Fibroblast of skin of scalp (primary cell): ENCODE measurements around the gene SRRM3.
A peak's percentile ranks its signal among the peaks of the same experiment; 100 is the strongest.
"Not testable (repeated sequence)": the region's sequence is repeated elsewhere in the genome, so short reads cannot be mapped to it uniquely, and the experiment has no call there.

ENCODE experiments used
- DNase-seq: peaks from one replicate; pipeline ENCODE4 v3.0.0-alpha.2; 2013

The SRRM3 gene

DNA sequence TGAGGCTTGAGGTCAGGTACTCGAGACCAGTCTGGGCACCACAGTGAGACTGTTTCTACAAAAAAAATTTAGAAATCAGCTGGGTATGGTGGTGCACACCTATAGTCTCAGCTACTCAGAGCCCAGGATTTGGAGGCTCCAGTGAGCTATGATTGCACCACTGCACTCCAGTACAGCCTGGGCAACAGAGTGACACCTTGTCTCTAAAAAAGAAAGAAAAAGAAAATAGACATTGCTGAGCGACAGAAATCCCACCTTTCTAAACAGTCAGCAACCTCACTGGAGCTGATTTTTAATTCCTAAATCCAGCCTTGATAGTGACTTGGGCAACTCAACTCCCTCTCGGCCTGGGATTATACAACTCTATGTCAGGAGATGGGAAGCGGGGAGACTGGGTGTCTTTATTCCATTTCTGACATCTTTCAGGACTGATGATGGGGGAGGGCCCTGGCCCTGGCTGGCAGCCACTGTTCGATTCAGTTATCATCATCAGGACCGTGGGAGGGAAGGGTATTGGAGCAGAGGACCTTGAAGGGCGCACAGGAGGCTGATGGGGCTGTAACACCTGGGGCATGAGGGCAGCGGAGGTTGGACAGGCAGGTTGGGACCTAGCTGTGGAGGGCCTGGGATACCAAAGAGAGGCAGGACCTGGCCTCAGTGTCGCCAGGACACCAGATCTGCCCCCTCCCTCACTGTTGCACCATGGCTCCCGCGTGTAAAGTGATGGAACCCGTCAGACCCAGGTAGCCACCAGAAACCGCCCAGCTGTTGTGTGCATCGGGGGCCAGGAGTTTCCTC, 115.5 kb downstream of the SRRM3 start:
- DNase-seq: no peak

DNA sequence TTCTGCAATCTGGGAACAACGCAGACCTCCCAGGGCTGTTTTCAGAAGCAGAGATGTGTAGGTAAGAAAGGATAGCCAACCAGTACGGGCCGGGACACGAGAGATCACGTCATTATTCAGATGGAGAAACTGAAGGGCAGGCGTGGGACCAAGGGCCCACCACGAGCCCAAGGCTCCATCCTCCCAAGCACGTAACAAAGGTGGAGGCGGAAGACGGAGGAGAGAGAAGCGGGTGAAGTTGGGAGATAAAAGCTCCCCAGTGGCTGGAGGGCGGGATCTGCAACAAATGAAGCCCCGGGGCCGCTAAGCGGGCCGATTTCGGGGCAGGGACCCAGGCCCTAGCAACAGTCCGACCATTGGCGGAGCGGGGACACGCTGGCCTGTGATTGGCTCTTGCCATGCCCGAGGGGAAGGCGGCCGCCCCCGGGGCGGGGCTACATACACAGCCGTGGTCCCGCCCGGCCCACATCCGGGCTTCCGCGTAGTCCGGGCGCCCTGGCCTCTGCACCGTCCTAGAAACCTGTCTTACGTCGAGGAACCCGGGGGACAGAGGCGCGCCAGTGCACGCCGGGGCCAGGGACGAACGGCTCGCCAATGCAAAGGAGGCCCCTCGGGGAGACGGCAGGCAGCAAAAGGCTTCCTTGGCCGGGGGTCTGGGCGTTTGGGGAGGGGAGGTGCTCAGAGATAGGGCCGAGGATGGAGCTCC, 116.2 kb downstream of the SRRM3 start:
- DNase-seq: peak; percentile 96

DNA sequence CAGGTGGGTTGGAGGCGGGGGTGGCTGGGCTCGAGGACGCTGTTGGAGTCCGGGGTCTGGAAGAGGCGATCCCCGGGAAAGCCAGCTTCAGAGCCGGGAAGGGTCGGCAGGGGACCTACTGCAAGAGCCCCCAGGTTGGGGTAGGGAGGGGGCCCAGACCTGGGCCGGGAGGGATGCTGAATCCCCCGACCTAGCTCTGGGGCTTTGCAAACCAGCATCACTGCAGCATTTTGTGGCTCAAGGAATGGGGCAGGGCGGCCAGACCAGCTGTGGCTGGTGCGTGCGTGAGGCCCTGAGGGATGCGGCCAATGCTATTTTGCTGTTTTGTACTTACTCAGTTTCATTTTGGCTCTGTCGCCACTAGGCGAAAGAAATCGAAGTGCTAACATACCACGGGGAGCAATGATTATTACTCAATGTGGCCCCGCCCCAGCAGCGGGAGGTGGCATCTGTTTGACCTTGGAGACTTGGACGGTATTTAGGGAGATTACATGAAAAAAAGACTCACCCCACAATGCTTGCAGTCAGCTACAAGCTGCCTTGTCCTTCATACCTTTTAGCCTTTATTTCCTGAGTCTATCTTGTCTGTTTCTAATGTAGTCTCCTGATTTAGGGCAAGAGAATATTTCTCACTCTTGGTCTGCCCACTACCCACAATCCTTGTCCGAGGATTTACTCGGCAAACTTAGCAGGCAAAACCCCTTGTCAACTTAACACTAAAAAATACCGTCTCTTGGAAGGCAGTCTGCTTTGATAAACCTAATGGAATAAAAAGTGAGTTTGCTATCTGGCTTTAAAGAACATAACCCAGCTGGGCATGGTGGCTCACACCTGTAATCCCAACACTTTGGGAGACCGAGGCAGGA, 117.0 kb downstream of the SRRM3 start:
- DNase-seq: peak; percentile 87

DNA sequence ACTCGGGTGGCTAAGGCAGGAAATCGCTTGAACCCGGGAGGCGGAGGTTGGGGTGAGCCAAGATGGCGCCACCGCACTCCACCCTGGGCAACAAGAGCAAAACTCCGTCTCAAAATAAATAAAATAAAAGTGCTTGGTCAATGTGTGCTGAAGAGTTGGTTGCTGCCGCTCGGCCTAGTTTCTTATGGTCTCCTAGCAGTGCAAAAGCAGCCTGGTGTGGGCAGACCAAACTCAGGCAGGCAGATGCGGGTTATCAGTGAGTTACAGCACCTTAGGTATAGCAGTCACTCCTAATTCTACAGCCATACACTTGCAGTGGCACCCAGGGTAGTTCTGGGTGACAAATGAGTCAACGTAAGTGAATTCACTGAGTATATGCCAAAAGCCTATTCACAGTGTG, 123.4 kb downstream of the SRRM3 start:
- no peak for DNase-seq

DNA sequence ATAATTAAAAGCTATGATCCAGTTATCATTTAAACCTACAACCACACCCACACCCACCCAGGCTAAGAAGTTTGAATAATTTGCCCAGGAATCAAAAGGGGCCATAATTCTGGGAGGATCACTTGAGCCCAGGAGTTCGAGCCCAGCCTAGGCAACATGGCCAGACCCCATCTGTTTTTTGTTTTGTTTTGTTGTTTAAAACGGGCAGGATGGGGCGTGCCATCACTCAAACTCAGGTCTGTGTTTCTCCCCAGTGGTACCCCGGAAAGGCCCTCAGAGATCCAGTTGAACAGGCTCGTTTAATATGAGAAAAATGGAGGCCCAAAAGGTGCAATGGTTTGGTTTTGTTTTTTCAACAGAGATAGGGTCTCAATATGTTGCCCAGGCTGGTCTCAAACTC, 124.1 kb downstream of the SRRM3 start:
- DNase-seq: no peak

DNA sequence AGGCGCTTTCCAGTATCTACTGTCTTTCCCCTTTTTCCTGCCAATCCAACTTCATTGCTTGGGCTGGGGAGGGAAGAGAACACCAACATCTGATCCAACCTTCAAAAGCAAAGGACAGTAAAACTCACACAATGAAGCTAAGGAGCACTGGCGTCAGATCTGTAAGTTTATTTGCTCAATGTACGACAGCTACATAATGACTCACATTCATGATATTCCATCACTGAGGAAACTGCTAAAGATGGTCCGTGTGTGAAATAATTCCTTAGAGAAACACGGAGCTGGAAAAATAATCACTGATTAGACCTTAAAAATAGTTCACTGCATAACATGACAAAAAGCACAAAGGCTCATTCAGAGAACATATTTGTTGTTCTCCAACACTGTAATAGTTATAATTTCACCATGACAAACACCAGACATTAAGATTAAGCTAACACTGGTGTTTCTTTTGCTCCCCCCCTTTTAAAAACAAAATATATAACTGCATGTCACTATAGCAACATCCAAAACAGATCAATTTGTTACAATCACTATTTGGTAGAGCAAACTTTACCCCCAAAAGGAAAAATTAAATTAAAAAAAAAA, 125.0 kb downstream of the SRRM3 start:
- peak; percentile 38 for DNase-seq

DNA sequence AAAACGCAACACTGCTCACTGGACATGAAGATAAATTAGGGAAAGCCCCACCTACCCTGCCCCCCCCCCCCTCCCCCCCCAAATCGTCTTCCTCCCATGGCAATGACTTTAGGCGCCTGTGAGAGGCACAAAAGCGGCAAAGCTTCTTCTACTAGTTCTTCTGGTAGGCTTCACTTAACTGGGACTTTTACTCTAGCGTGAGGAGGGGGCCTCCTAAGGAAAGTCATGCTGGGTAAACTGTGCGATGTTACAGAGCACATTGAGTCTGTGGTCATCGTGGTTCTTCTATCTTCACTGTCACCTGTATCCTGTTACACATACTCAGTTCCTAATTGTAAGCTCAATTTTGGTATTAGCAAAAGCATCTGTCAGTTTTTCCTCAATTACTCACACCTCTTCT, 125.9 kb downstream of the SRRM3 start:
- DNase-seq: no peak

DNA sequence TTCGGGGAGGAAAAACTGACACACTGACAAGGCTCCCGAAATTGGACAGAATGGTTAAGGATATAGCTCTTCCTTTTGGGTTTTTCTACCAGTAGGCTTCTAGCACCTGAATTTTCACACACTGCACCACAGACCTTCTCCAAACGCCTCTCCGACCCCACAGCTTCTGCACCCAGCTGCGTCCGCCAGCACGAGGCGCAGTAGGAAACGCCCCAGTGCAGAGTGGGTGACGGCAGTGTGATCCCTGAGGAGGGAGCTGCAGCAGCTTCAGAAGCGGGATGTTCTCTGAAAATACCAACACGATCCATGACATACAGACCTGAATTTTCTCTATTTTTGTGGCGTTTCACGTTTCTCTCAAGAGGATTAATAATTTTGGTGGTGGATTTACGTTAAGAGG, 126.7 kb downstream of the SRRM3 start:
- no peak for DNase-seq

DNA sequence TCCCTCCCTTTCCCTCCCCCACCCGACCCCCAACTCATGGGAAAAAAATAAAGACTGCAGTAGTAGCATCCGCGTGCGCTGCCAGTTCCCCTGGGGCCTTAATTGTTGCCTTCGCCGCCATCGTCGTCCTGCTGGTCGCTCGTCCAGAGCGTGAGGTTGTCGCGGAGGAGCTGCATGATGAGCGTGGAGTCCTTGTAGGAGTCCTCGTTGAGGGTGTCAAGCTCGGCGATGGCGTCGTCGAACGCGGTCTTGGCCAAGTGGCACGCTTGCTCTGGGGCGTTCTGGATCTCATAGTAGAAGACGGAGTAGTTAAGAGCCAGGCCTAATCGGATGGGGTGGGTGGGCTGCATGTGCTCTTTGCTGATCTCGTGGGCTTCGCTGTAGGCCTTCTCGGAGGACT, 127.8 kb downstream of the SRRM3 start:
- DNase-seq: no peak

DNA sequence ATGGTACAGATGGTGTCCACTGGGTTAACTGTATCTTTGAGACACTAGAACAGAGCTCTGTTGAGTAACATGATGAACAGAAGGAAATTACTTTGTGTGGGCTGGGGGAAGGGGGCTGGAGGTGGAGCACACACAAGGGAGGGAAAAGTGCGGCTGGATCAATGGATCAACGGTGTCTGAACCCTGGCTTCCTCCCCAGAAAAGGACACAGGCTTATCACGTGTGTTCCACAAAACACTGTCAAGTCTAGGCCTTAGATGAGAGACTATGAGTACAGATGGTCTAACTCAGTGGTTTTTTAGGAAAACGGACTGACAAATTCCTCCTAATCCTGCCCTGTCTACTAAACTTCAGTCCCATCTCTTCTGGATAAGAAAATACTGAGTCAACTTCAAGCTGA, 128.6 kb downstream of the SRRM3 start:
- no peak for DNase-seq

DNA sequence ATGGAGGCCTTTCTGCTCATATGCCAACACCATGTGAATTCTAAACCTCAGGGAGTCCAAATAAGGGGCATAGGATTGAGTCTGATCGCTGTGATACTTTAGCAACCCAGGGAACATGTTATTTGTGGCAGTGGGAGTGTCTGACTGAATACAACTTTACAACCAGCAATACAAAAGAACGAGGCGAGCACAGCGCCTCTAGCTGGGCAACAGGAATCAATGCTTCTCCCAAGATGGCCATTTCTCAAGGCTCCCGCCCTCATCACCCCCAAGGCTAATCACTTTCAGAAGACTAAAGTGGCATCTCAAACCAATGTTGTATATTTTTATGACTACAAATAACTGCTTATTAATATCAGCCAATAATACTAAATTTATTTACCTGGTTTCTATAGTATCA, 129.0 kb downstream of the SRRM3 start:
- no peak for DNase-seq

DNA sequence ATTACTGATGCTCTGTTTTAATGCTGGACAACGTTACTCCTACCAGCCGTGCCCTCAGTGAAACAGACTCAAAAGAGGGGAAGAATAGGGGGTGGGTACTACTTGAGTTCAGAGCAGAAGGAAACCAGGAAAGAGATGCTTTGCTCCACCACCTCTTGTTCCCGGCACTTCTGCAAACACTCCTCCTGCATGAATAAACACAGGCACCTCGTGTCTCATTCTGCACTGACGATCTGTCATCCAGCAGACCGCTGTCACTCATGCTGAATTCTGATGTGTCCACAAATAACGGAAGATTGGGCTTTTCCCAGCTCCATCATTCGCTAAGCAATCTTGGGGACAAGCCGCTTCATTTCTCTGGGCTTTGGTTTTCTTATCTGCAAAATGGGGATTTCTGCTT, 130.4 kb downstream of the SRRM3 start:
- no peak for DNase-seq

DNA sequence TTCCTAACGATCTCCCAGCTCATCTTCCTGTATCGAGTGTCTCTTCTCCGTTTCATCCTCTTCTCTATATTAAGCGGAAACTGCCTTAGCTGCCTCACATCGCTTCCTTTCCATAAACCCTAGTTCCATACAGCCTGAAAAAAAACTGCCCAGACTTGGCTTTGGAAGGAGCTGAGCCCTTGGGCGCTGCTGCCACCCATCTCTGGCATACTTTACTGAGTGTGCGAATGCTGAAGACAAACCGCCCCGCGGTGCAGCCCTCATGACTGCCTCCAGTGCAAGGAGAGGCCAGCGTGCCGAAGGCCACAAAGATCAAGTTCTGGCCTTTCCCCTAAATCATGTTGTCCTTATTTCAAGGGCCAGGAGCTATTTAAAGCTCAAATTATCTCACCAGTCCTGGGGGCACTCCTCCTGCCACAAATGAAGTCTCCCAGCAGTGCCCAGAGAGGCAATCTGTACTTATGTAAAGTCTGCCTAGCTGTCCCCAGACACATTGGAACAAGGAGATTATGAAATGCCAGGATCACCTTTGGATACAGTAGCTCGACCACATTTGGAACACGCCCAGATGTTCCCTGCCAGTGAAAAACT, 131.9 kb downstream of the SRRM3 start:
- no peak for DNase-seq

DNA sequence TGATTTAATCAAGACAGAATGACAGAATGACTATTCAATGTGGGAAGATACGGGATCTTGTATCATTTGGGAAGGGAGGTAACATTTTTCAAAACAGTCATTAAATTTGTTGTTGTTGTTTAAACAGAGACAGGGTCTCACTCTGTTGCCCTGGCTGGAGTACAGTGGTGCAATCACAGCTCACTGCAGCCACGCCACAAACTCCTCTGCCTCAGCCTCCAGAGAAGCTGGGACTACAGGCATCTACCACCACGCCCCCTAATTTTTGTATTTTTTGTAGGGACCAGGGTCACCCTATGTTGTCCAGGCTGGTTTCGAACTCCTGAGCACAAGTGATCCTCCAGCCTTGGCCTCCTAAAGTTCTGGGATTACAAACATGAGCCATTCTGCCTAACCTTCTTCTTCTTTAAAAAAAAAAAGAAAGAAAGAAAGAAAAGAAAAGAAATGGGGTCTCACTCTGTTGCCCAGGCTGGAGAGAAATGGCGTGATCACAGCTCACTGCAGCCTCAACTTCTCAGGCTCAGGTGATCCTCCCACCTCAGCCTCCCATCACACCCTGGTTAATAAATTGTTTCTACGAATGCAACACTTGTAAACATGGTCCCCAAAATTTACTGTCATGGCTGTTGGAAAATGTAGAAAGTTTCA, 132.7 kb downstream of the SRRM3 start:
- DNase-seq: no peak

DNA sequence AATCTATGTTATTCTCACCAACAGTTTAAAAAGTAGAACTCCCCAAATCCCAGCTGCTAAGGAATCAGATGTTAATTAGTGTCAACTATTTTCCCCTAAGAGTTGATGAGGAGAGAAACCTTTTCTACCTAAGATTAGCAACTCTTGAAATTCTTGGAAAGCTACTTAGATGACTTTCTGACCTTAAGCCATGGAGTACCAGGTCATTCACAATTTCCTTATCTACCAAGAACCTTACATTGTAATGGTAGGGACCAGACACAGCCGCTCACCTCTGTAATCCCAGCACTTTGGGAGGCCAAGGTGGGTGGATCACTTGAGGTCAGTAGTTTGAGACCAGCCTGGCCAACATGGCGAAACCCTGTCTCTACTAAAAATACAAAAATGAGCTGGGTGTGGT, 133.7 kb downstream of the SRRM3 start:
- DNase-seq: not testable (repeated sequence)

DNA sequence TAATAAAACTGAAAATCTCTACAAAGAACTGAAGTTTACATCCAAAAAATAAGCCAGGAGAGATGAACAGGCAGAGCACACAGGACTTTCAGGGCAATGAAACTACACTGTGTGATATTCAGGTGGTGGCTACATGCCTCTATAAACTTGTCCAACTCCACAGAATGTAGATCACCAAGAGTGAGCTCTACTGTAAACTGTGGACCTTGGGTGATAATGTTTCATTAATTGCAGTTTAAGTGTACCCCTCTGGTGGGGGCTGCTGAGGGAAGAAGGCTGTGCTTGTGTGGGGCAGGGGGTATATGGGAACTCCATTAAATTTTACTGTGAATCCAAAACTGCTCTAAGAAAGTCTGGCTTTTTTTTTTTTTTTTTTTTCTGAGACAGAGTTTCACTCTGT, 134.4 kb downstream of the SRRM3 start:
- no peak for DNase-seq
